Naive thymus-derived CD8-positive, alpha-beta T cell (primary cell): ENCODE data around the gene RUNX3. TPM values are rescaled to one million over a fixed set of nuclear protein-coding genes. Genes with fewer than 3 reads are reported as not detected.
"Not testable (repeated sequence)": the region's sequence is repeated elsewhere in the genome, so short reads cannot be mapped to it uniquely, and the experiment has no call there.

ENCODE experiments used
- ATAC-seq, 2 donors: fragments of 150-1000 bp; cut with Tn5 transposase in 1 of 2; sonication (Bioruptor Pico), chemical (Tn5 transposase) in 1 of 2; 1 replicate in 1 of 2; 2 replicates in 1 of 2; pipeline ENCODE4 v1.10.0; 2021; ENCODE audit warnings: mild to moderate bottlenecking in 2 of 2, moderate library complexity in 2 of 2
- POLR2A ChIA-PET: fragments of 350-600 bp; sonication (Branson Sonifier 250); formaldehyde crosslinking; loops from one replicate; lab custom pipeline; 2021; ENCODE audit warnings: antibody characterized with exemption; lab: Charles Lee
- DNase-seq, 10 donors: peaks; one replicate each; pipeline versions ENCODE4 v3.0.0 to v3.0.0-alpha.2; 2020 to 2022
- H3K27ac Mint-ChIP-seq, 10 donors: one replicate each; pipeline ENCODE4 v1.8.0; 2020 to 2022; ENCODE audit warnings: mild to moderate bottlenecking in 10 of 10, mixed read lengths in 10 of 10, moderate library complexity in 4 of 10, inconsistent platforms in 1 of 10
- H3K27me3 Mint-ChIP-seq, 5 donors: one replicate each; pipeline ENCODE4 v1.8.0; 2021 to 2022; ENCODE audit warnings: mixed read lengths in 5 of 5
- H3K36me3 Mint-ChIP-seq, 3 donors: one replicate each; pipeline ENCODE4 v1.8.0; 2020 to 2022; ENCODE audit warnings: mixed read lengths in 3 of 3, mild to moderate bottlenecking in 2 of 3, inconsistent platforms in 1 of 3
- H3K4me1 Mint-ChIP-seq, 4 donors: one replicate each; pipeline ENCODE4 v1.8.0; 2021 to 2022; ENCODE audit warnings: mixed read lengths in 4 of 4
- H3K4me3 Mint-ChIP-seq, 10 donors: one replicate each; pipeline ENCODE4 v1.8.0; 2020 to 2022; ENCODE audit warnings: mild to moderate bottlenecking in 10 of 10, mixed read lengths in 10 of 10, moderate library complexity in 6 of 10, inconsistent platforms in 1 of 10
- H3K9me3 Mint-ChIP-seq, 9 donors: one replicate each; pipeline ENCODE4 v1.8.0; 2020 to 2022; ENCODE audit warnings: mixed read lengths in 9 of 9, mild to moderate bottlenecking in 3 of 9, inconsistent platforms in 1 of 9, moderate library complexity in 1 of 9
- polyA plus RNA-seq, 3 donors: library from polyadenylated mRNA; unstranded; fragments of 300-500 nt; fragmentation: Illumina TruSeq; gene quantifications; one replicate each; pipeline ENCODE4 v1.2.3, GENCODE V29; 2021
- total RNA-seq, 8 experiments: library from RNA in 2 of 8; stranded (reverse) in 2 of 8; gene quantifications; one replicate each; pipeline ENCODE4 v1.2.3 and lab custom pipeline; 2021 to 2026

Gene RUNX3
- total and polyA plus RNA-seq, 5 experiments from 2014 or later, result 22.0 to 95.3 (median 64.0) TPM

- DNase-seq, result no peak
- Mint-ChIP-seq H3K9me3 (peaks cover 0 to 12% (median 9%) of the 10 kb centered on the region in 9 donors), H3K4me3 (peak overlapping the region in 1 of 10 donors; percentile 3), H3K27me3 (no peaks in the 10 kb centered on the region), H3K36me3 (peaks cover 7 to 15% (median 10%) of the 10 kb centered on the region in 3 donors), H3K4me1 (peaks cover 15 to 47% (median 46%) of the 10 kb centered on the region in 4 donors), H3K27ac (peak overlapping the region in 5 of 10 donors; percentile 5 to 80 (median 68))
- peak in 1 of 2 donors; percentile 2 for ATAC-seq
- POLR2A ChIA-PET, result interaction anchor here (3.3 kb wide), 1 partner anchor 14 kb away, joined by 14 read pairs; no protein-coding TSS in a partner anchor
Measured at GRCh38 chr1:24896596-24897262, 33.3 kb downstream of the RUNX3 start.

- DNase-seq (no peak), ATAC-seq (no peak)
- Mint-ChIP-seq H3K4me3 (peak overlapping the region in 1 of 10 donors; percentile 3), H3K4me1 (peaks cover 15 to 46% (median 41%) of the 10 kb centered on the region in 4 donors), H3K9me3 (peaks cover 0 to 12% (median 9%) of the 10 kb centered on the region in 9 donors), H3K36me3 (peaks cover 7 to 10% (median 10%) of the 10 kb centered on the region in 3 donors), H3K27me3 (no peaks in the 10 kb centered on the region), H3K27ac (peak overlapping the region in 6 of 10 donors; percentile 60 to 80 (median 74))
- POLR2A ChIA-PET, result interaction anchor here (3.3 kb wide), 1 partner anchor 15 kb away, joined by 14 read pairs; no protein-coding TSS in a partner anchor
Measured at GRCh38 chr1:24896176-24896575, 33.9 kb downstream of the RUNX3 start.

- Mint-ChIP-seq H3K36me3 (peaks cover 5 to 10% (median 7%) of the 10 kb centered on the region in 3 donors), H3K27me3 (no peaks in the 10 kb centered on the region), H3K4me3 (no peak overlapping the region), H3K4me1 (peaks cover 14 to 43% (median 37%) of the 10 kb centered on the region in 4 donors), H3K9me3 (peaks cover 0 to 12% (median 9%) of the 10 kb centered on the region in 9 donors), H3K27ac (no peak overlapping the region)
- POLR2A ChIA-PET, result interaction anchor here (3.3 kb wide), 1 partner anchor 16 kb away, joined by 14 read pairs; no protein-coding TSS in a partner anchor
- DNase-seq (no peak), ATAC-seq (no peak)
Measured at GRCh38 chr1:24895511-24895910, 34.6 kb downstream of the RUNX3 start.

GRCh38 chr1:24894002-24894401, 36.1 kb downstream of the RUNX3 start:
- Mint-ChIP-seq H3K36me3 (peaks cover 0 to 10% (median 5%) of the 10 kb centered on the region in 3 donors), H3K27ac (peak overlapping the region in 1 of 10 donors; percentile 31), H3K4me1 (peaks cover 6 to 31% (median 25%) of the 10 kb centered on the region in 4 donors), H3K4me3 (no peak overlapping the region), H3K9me3 (peaks cover 0 to 12% (median 9%) of the 10 kb centered on the region in 9 donors), H3K27me3 (peaks cover 0 to under 1% (median 0%) of the 10 kb centered on the region in 5 donors)
- DNase-seq, result no peak
- ATAC-seq, result no peak
- POLR2A ChIA-PET, result no interaction called here

- H3K27ac Mint-ChIP-seq, result peak overlapping the region in 1 of 10 donors; percentile 31
- no peak overlapping the region for H3K4me3 Mint-ChIP-seq
- peaks cover 0 to 3% (median 0%) of the 10 kb centered on the region in 5 donors for H3K27me3 Mint-ChIP-seq
- DNase-seq (no peak), ATAC-seq (no peak)
- H3K36me3 Mint-ChIP-seq, result peaks cover 0 to 10% (median 5%) of the 10 kb centered on the region in 3 donors
- peaks cover 0 to 12% (median 9%) of the 10 kb centered on the region in 9 donors for H3K9me3 Mint-ChIP-seq
- POLR2A ChIA-PET, result interaction anchor here (1.1 kb wide), 1 partner anchor 8 kb away, joined by 3 read pairs; no protein-coding TSS in a partner anchor
- H3K4me1 Mint-ChIP-seq, result peaks cover 6 to 27% (median 22%) of the 10 kb centered on the region in 4 donors
Measured at GRCh38 chr1:24893431-24893830, 36.6 kb downstream of the RUNX3 start.

- ATAC-seq (no peak), DNase-seq (no peak)
- Mint-ChIP-seq H3K4me3 (no peak overlapping the region), H3K4me1 (peaks cover 3 to 19% (median 13%) of the 10 kb centered on the region in 4 donors), H3K27me3 (peaks cover 0 to 6% (median 0%) of the 10 kb centered on the region in 5 donors), H3K27ac (no peak overlapping the region), H3K36me3 (peaks cover 0 to 10% (median 5%) of the 10 kb centered on the region in 3 donors), H3K9me3 (peaks cover 0 to 12% (median 9%) of the 10 kb centered on the region in 9 donors)
- POLR2A ChIA-PET, result interaction anchor here (1.1 kb wide), 1 partner anchor 9 kb away, joined by 3 read pairs; no protein-coding TSS in a partner anchor
Measured at GRCh38 chr1:24892188-24893153, 37.6 kb downstream of the RUNX3 start.

GRCh38 chr1:24891367-24891766, 38.7 kb downstream of the RUNX3 start:
- ATAC-seq, result not testable (repeated sequence)
- H3K27ac Mint-ChIP-seq, result peak overlapping the region in 1 of 10 donors; percentile 43

GRCh38 chr1:24890887-24891286, 39.2 kb downstream of the RUNX3 start:
- H3K4me3 Mint-ChIP-seq, result no peak overlapping the region
- H3K9me3 Mint-ChIP-seq, result peaks cover 0 to 12% (median 9%) of the 10 kb centered on the region in 9 donors
- H3K27me3 Mint-ChIP-seq, result peaks cover 0 to 6% (median 0%) of the 10 kb centered on the region in 5 donors
- peaks cover 0 to 12% (median 2%) of the 10 kb centered on the region in 4 donors for H3K4me1 Mint-ChIP-seq
- H3K27ac Mint-ChIP-seq, result no peak overlapping the region
- POLR2A ChIA-PET, result no interaction called here
- peaks cover 0 to 10% (median 5%) of the 10 kb centered on the region in 3 donors for H3K36me3 Mint-ChIP-seq
- ATAC-seq (no peak), DNase-seq (no peak)

More at GRCh38 chr1:24891367-24891766, 38.7 kb downstream of the RUNX3 start:
- H3K9me3 Mint-ChIP-seq, result peaks cover 0 to 12% (median 9%) of the 10 kb centered on the region in 9 donors
- H3K36me3 Mint-ChIP-seq, result peaks cover 0 to 10% (median 5%) of the 10 kb centered on the region in 3 donors
- H3K4me3 Mint-ChIP-seq, DNase-seq, POLR2A ChIA-PET, H3K27me3 Mint-ChIP-seq: not testable (repeated sequence)
- peaks cover 3 to 16% (median 7%) of the 10 kb centered on the region in 4 donors for H3K4me1 Mint-ChIP-seq

GRCh38 chr1:24888971-24889676, 41.0 kb downstream of the RUNX3 start:
- POLR2A ChIA-PET, result no interaction called here
- peaks cover 0 to 10% (median 0%) of the 10 kb centered on the region in 4 donors for H3K4me1 Mint-ChIP-seq
- peaks cover 0 to 22% (median 14%) of the 10 kb centered on the region in 9 donors for H3K9me3 Mint-ChIP-seq
- no peak for ATAC-seq
- no peak for DNase-seq
- peaks cover 0 to 6% (median 0%) of the 10 kb centered on the region in 5 donors for H3K27me3 Mint-ChIP-seq
- no peak overlapping the region for H3K4me3 Mint-ChIP-seq
- H3K36me3 Mint-ChIP-seq, result peaks cover 0 to 19% (median 6%) of the 10 kb centered on the region in 3 donors
- H3K27ac Mint-ChIP-seq, result peak overlapping the region in 1 of 10 donors; percentile 50

GRCh38 chr1:24888061-24888970, 41.8 kb downstream of the RUNX3 start:
- Mint-ChIP-seq H3K4me1 (peaks cover 0 to 10% (median 0%) of the 10 kb centered on the region in 4 donors), H3K4me3 (no peak overlapping the region), H3K27me3 (peaks cover 0 to 6% (median 0%) of the 10 kb centered on the region in 5 donors), H3K27ac (peak overlapping the region in 1 of 10 donors; percentile 50), H3K9me3 (peaks cover under 1 to 31% (median 17%) of the 10 kb centered on the region in 9 donors), H3K36me3 (peaks cover 0 to 28% (median 9%) of the 10 kb centered on the region in 3 donors)
- POLR2A ChIA-PET, result no interaction called here
- no peak for DNase-seq
- no peak for ATAC-seq
